ENCODE measurements around the gene NMRK1. TPM values are rescaled to one million over a fixed set of nuclear protein-coding genes. Genes with fewer than 3 reads are reported as not detected.

Gene NMRK1
- total and polyA plus RNA-seq, 2 donors (not counting 1 experiment from before 2014, with no cell fraction given) = 10.1 TPM

DNA sequence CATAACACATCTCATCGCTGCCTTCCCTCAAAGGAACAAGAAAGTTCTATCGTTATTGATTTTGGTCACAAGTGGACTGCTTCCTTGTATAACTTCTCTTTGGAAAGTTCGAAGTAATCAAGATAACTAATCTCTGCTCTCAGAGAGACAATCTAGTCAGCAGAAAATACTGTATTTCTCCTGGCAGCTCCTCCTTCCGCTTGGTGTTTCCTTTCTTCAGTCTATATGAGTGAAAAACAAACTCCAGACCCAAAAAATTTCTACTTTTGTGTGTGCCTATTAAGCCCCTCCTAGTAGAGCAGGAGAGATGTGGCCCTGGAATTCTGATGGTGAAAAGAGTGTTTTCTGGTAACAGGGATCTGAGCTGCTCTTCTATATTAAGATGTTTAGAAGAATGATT is 24.8 kb upstream of the NMRK1 start:
- H3K9me3 ChIP-seq (ENCODE audit: control extremely low read depth in 1 of 3, control insufficient read depth in 2 of 3, insufficient read depth in 1 of 3, low read length in 2 of 3) = no peaks in the 10 kb centered on the region
- 93% methylated on average over 2 of the region's 4 CpGs for WGBS (ENCODE audit: insufficient coverage)
- H3K9ac ChIP-seq (ENCODE audit: low read length) = no peak overlapping the region
- H3K27me3 Mint-ChIP-seq = no peaks in the 10 kb centered on the region
- H3K36me3 ChIP-seq (replicated peaks in 1 of 2; ENCODE audit: control extremely low read depth in 1 of 2, control insufficient read depth in 1 of 2, extremely low read depth in 1 of 2, insufficient read depth in 2 of 2, low read length in 1 of 2) = peaks cover 0 to 14% of the 10 kb centered on the region in 2 experiments
- no peak overlapping the region for H3K4me2 ChIP-seq (replicated peaks; ENCODE audit: low read depth, low read length, poor library complexity, severe bottlenecking)
- no peak overlapping the region for H3K4me3 ChIP-seq (ENCODE audit: control extremely low read depth in 1 of 5, extremely low read depth in 1 of 5, insufficient read depth in 1 of 5, low read depth in 2 of 5, low read length in 4 of 5)
- H2AFZ ChIP-seq (ENCODE audit: insufficient read depth, low read depth, low read length, poor library complexity, severe bottlenecking) = no peak overlapping the region
- intact Hi-C loops (cut with micrococcal nuclease) = no loop called here
- peaks cover 91% of the 10 kb centered on the region for H3K79me2 ChIP-seq (ENCODE audit: control insufficient read depth, insufficient read depth, low read length)
- H3K9me3 Mint-ChIP-seq (ENCODE audit: insufficient read depth) = no peaks in the 10 kb centered on the region
- peaks cover 87% of the 10 kb centered on the region for H4K20me1 ChIP-seq (ENCODE audit: control insufficient read depth, insufficient read depth, low read length, poor library complexity, severe bottlenecking)
- H3K4me1 ChIP-seq (ENCODE audit: control insufficient read depth in 2 of 2, insufficient read depth in 2 of 2, low read length in 2 of 2) = peaks cover 9 to 20% of the 10 kb centered on the region in 2 donors
- H3K27me3 ChIP-seq (replicated peaks in 1 of 4; ENCODE audit: control extremely low read depth in 1 of 4, control insufficient read depth in 3 of 4, insufficient read depth in 4 of 4, low read length in 3 of 4) = no peaks in the 10 kb centered on the region
- H3K27ac Mint-ChIP-seq = no peak overlapping the region
- TF ChIP-seq, protein P1, sequence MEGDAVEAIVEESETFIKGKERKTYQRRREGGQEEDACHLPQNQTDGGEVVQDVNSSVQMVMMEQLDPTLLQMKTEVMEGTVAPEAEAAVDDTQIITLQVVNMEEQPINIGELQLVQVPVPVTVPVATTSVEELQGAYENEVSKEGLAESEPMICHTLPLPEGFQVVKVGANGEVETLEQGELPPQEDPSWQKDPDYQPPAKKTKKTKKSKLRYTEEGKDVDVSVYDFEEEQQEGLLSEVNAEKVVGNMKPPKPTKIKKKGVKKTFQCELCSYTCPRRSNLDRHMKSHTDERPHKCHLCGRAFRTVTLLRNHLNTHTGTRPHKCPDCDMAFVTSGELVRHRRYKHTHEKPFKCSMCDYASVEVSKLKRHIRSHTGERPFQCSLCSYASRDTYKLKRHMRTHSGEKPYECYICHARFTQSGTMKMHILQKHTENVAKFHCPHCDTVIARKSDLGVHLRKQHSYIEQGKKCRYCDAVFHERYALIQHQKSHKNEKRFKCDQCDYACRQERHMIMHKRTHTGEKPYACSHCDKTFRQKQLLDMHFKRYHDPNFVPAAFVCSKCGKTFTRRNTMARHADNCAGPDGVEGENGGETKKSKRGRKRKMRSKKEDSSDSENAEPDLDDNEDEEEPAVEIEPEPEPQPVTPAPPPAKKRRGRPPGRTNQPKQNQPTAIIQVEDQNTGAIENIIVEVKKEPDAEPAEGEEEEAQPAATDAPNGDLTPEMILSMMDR (IDR thresholded peaks at IDR 0.05) = no peak
- no peak for TF ChIP-seq EZH2 (IDR thresholded peaks at IDR 0.05; ENCODE audit: borderline replicate concordance, insufficient read depth, low read depth, low read length, poor library complexity, severe bottlenecking)
- no peak for DNase-seq
- ChIA-PET CTCF (interaction anchor here (0.5 kb wide), 1 partner anchor 82 kb away, joined by 3 read pairs; no protein-coding TSS in a partner anchor), POLR2A (no interaction called here)
- H3K4me1 Mint-ChIP-seq = peaks cover 52% of the 10 kb centered on the region
- H3K4me3 Mint-ChIP-seq = no peak overlapping the region
- no peak for ATAC-seq (ENCODE audit: low read depth)
- H3K27ac ChIP-seq (ENCODE audit: low read length in 2 of 2) = no peak overlapping the region

DNA sequence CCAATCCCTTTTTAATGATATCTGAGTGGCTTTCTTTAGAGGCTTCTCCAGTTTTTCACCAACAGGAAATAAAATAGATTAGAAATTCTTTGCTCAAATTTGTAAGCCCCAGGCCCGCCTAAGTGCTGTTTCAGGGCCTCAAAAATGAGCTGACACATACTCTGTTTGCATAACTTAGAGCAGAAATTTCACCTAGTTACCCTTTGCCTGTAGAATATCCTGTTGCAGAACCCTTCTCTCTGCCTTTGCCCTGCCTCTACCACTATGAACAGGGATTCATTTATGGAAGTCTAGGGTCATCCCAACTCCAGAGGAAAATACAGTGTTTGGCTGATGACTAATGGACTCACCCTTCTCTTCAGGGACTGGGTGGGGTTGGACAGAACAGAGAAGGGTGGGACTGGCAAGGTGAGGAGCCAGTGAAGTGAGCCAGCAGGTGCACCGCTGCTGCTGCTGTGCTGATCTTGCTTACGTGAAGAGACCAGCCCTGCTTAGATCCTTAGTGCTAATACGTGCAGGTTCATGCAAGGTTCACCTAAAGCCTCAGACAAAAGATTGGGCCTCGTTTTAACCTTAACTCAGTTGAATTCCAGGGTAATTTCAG is 23.2 kb upstream of the NMRK1 start:
- H3K79me2 ChIP-seq (ENCODE audit: control insufficient read depth, insufficient read depth, low read length) = peaks cover 94% of the 10 kb centered on the region
- no peaks in the 10 kb centered on the region for H3K27me3 ChIP-seq (replicated peaks in 1 of 4; ENCODE audit: control extremely low read depth in 1 of 4, control insufficient read depth in 3 of 4, insufficient read depth in 4 of 4, low read length in 3 of 4)
- Mint-ChIP-seq H3K4me3 (no peak overlapping the region), H3K27ac (peak overlapping the region; percentile 47), H3K4me1 (peaks cover 48% of the 10 kb centered on the region), H3K9me3 (ENCODE audit: insufficient read depth) (no peaks in the 10 kb centered on the region), H3K27me3 (no peaks in the 10 kb centered on the region)
- ATAC-seq (ENCODE audit: low read depth) = no peak
- intact Hi-C loops (cut with micrococcal nuclease) = no loop called here
- WGBS (ENCODE audit: insufficient coverage) = 95% methylated on average over 2 of the region's 5 CpGs
- TF ChIP-seq EZH2 (IDR thresholded peaks at IDR 0.05; ENCODE audit: borderline replicate concordance, insufficient read depth, low read depth, low read length, poor library complexity, severe bottlenecking) = no peak
- TF ChIP-seq, protein P1 (IDR thresholded peaks at IDR 0.05) = no peak
- no peaks in the 10 kb centered on the region for H3K9me3 ChIP-seq (ENCODE audit: control extremely low read depth in 1 of 3, control insufficient read depth in 2 of 3, insufficient read depth in 1 of 3, low read length in 2 of 3)
- no peak overlapping the region for H3K4me3 ChIP-seq (ENCODE audit: control extremely low read depth in 1 of 5, extremely low read depth in 1 of 5, insufficient read depth in 1 of 5, low read depth in 2 of 5, low read length in 4 of 5)
- peaks cover 6 to 16% of the 10 kb centered on the region in 2 donors for H3K4me1 ChIP-seq (ENCODE audit: control insufficient read depth in 2 of 2, insufficient read depth in 2 of 2, low read length in 2 of 2)
- DNase-seq = no peak
- no peak overlapping the region for H3K4me2 ChIP-seq (replicated peaks; ENCODE audit: low read depth, low read length, poor library complexity, severe bottlenecking)
- H2AFZ ChIP-seq (ENCODE audit: insufficient read depth, low read depth, low read length, poor library complexity, severe bottlenecking) = no peak overlapping the region
- H3K9ac ChIP-seq (ENCODE audit: low read length) = no peak overlapping the region
- ChIA-PET POLR2A (no interaction called here), CTCF (interaction anchor here (0.7 kb wide), 1 partner anchor 17 kb away, joined by 3 read pairs; no protein-coding TSS in a partner anchor)
- peaks cover 85% of the 10 kb centered on the region for H4K20me1 ChIP-seq (ENCODE audit: control insufficient read depth, insufficient read depth, low read length, poor library complexity, severe bottlenecking)
- H3K36me3 ChIP-seq (replicated peaks in 1 of 2; ENCODE audit: control extremely low read depth in 1 of 2, control insufficient read depth in 1 of 2, extremely low read depth in 1 of 2, insufficient read depth in 2 of 2, low read length in 1 of 2) = peaks cover 0 to 9% of the 10 kb centered on the region in 2 experiments
- no peak overlapping the region for H3K27ac ChIP-seq (ENCODE audit: low read length in 2 of 2)
